ENCODE results near the gene PCDHGA8.

GRCh38 chr5:141437221-141437620, 44.8 kb downstream of the PCDHGA8 start:
- TF ChIP-seq CTCF (IDR thresholded peaks at IDR 0.05) = no peak
- no peak for TF ChIP-seq POLR2A (IDR thresholded peaks at IDR 0.05)

Measured in uterus (tissue), 2 donors.